Naive B cell (primary cell): ENCODE results near the gene ASPDH. TPM values are rescaled to one million over a fixed set of nuclear protein-coding genes. Genes with fewer than 3 reads are reported as not detected.
"Not testable (repeated sequence)": the region's sequence is repeated elsewhere in the genome, so short reads cannot be mapped to it uniquely, and the experiment has no call there.

Source experiments
- ATAC-seq, 2 donors: fragments of 150-1000 bp; cut with Tn5 transposase; 2 replicates each; pipeline ENCODE4 v1.10.0; 2021; ENCODE audit warnings: low read depth in 2 of 2, mild to moderate bottlenecking in 2 of 2, moderate library complexity in 2 of 2
- DNase-seq: peaks from one replicate; pipeline ENCODE4 v3.0.0; 2022
- H3K27ac Mint-ChIP-seq, 6 donors: one replicate each; pipeline ENCODE4 v1.8.0; 2020 to 2022; ENCODE audit warnings: mild to moderate bottlenecking in 6 of 6, mixed read lengths in 6 of 6, moderate library complexity in 5 of 6, inconsistent platforms in 2 of 6
- H3K27me3 Mint-ChIP-seq, 3 donors: one replicate each; pipeline ENCODE4 v1.8.0; 2021 to 2022; ENCODE audit warnings: mixed read lengths in 3 of 3, mild to moderate bottlenecking in 1 of 3
- H3K36me3 Mint-ChIP-seq, 2 donors: one replicate each; pipeline ENCODE4 v1.8.0; 2020 to 2022; ENCODE audit warnings: mixed read lengths in 2 of 2, inconsistent platforms in 1 of 2, mild to moderate bottlenecking in 1 of 2
- H3K4me1 Mint-ChIP-seq, 3 donors: one replicate each; pipeline ENCODE4 v1.8.0; 2020 to 2022; ENCODE audit warnings: mixed read lengths in 3 of 3, inconsistent platforms in 1 of 3, mild to moderate bottlenecking in 1 of 3, moderate library complexity in 1 of 3
- H3K4me3 Mint-ChIP-seq, 8 donors: one replicate each; pipeline ENCODE4 v1.8.0; 2020 to 2022; ENCODE audit warnings: mild to moderate bottlenecking in 8 of 8, mixed read lengths in 8 of 8, moderate library complexity in 8 of 8, inconsistent platforms in 2 of 8
- H3K9me3 Mint-ChIP-seq, 7 donors: one replicate each; pipeline ENCODE4 v1.8.0; 2020 to 2022; ENCODE audit warnings: mixed read lengths in 7 of 7, mild to moderate bottlenecking in 5 of 7, inconsistent platforms in 2 of 7, moderate library complexity in 1 of 7
- polyA plus RNA-seq, 6 donors: library from polyadenylated mRNA; unstranded; fragments of 300-500 nt; fragmentation: Illumina TruSeq; gene quantifications; one replicate each; pipeline ENCODE4 v1.2.3, GENCODE V29; 2021; ENCODE audit warnings: low read depth in 6 of 6

ASPDH gene
- polyA plus RNA-seq, 6 donors from 2014 or later: not detected

DNA sequence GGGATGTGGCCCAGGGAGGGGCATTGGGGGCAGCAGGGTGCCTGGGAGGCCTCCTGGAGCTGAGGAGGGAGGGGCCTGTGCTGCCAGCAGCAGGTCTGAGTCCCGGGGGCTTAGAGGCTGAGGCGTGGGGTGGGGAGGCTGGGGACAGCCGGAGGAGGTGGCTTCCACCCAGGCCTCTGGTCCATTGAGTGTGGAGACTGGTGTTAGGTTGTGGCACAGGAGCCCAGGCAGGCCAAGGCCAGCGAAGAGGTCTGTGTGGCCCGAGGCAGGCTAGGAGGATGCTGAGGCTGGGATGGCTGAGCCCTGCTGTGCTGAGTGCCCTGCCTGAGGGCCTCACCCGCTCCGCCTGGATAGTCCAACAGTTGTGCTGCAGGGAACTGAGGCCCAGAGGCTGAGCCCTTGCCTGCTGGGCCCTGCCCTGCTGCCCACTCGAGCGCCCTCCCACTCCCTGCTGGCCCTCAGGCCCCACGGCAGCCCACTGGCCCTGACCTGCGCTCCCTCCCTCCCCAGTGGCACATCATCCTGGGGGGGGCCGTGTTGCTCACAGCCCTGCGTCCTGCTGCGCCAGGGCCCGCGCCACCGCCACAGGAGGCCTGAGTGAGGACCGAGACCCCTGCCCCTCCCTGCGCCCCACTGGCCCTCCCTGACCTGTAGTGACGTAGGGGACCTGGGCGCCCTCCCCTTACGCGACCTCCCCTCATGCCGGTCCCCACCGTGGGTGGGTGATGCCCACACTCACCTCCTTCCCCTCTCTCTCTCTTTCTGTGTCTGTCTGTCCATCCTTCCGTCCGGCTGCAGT lies 32.2 kb downstream of the ASPDH start:
- DNase-seq (no peak), ATAC-seq (no peak)
- Mint-ChIP-seq H3K27me3 (no peaks in the 10 kb centered on the region), H3K27ac (peak overlapping the region in 2 of 6 donors; percentile 32 to 58), H3K4me3 (peak overlapping the region in 1 of 8 donors; percentile 25), H3K9me3 (no peaks in the 10 kb centered on the region), H3K36me3 (peaks cover 0 to 21% of the 10 kb centered on the region in 2 donors), H3K4me1 (peaks cover 26 to 33% (median 31%) of the 10 kb centered on the region in 3 donors)

DNA sequence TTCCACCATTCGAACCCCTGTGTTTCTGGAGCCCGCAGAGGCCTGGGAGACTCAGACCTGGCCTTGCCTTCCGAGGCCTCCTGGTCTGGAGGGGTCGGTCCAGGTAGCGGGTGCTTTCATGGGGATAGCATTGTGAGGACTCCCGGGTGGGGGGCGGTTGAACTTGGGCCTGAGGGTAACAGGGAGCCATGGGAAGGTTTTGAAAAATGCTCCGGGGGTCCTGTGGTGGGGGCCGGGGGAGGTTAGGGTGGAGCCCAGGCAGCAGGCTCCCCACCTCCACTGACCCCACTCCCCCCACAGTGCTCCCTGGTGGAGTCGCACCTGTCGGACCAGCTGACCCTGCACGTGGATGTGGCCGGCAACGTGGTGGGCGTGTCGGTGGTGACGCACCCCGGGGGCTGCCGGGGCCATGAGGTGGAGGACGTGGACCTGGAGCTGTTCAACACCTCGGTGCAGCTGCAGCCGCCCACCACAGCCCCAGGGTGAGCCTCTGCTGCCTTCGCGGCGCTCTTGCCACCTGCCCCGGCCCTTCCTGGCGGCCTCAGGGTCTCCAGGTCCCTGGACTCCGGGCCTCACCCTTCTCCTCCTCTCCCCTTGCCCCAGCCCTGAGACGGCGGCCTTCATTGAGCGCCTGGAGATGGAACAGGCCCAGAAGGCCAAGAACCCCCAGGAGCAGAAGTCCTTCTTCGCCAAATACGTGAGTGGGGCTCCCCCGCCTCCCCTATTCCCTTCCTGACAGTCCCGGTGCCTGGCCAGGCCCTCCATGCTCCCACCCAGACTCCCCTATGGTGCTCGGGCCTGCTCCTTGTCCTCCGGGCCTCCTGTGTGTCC lies 33.2 kb downstream of the ASPDH start:
- Mint-ChIP-seq H3K36me3 (peaks cover 0 to 21% of the 10 kb centered on the region in 2 donors), H3K4me3 (no peak overlapping the region), H3K9me3 (peaks cover 0 to 2% (median 0%) of the 10 kb centered on the region in 7 donors), H3K27me3 (no peaks in the 10 kb centered on the region), H3K4me1 (peaks cover 29 to 37% (median 36%) of the 10 kb centered on the region in 3 donors), H3K27ac (peak overlapping the region in 2 of 6 donors; percentile 58 to 67)
- DNase-seq (no peak), ATAC-seq (no peak)

- peak overlapping the region in 1 of 8 donors; percentile 71 for H3K4me3 Mint-ChIP-seq
- peaks cover 29 to 43% (median 37%) of the 10 kb centered on the region in 3 donors for H3K4me1 Mint-ChIP-seq
- no peaks in the 10 kb centered on the region for H3K27me3 Mint-ChIP-seq
- no peak overlapping the region for H3K27ac Mint-ChIP-seq
- DNase-seq: no peak
- peaks cover 0 to 21% of the 10 kb centered on the region in 2 donors for H3K36me3 Mint-ChIP-seq
- peaks cover 0 to 4% (median 0%) of the 10 kb centered on the region in 7 donors for H3K9me3 Mint-ChIP-seq
- ATAC-seq: no peak
These were observed 33.9 kb downstream of the ASPDH start for GRCh38 chr19:50479761-50480251.

GRCh38 chr19:50478901-50479715 lies 34.6 kb downstream of the ASPDH start:
- peaks cover 29 to 46% (median 37%) of the 10 kb centered on the region in 3 donors for H3K4me1 Mint-ChIP-seq
- ATAC-seq (no peak), DNase-seq (no peak)
- H3K27ac Mint-ChIP-seq: peak overlapping the region in 3 of 6 donors; percentile 51 to 66 (median 61)
- no peaks in the 10 kb centered on the region for H3K27me3 Mint-ChIP-seq
- peaks cover 0 to 21% of the 10 kb centered on the region in 2 donors for H3K36me3 Mint-ChIP-seq
- H3K4me3 Mint-ChIP-seq: peak overlapping the region in 6 of 8 donors; percentile 10 to 71 (median 18)
- H3K9me3 Mint-ChIP-seq: peaks cover 0 to 4% (median 0%) of the 10 kb centered on the region in 7 donors

DNA sequence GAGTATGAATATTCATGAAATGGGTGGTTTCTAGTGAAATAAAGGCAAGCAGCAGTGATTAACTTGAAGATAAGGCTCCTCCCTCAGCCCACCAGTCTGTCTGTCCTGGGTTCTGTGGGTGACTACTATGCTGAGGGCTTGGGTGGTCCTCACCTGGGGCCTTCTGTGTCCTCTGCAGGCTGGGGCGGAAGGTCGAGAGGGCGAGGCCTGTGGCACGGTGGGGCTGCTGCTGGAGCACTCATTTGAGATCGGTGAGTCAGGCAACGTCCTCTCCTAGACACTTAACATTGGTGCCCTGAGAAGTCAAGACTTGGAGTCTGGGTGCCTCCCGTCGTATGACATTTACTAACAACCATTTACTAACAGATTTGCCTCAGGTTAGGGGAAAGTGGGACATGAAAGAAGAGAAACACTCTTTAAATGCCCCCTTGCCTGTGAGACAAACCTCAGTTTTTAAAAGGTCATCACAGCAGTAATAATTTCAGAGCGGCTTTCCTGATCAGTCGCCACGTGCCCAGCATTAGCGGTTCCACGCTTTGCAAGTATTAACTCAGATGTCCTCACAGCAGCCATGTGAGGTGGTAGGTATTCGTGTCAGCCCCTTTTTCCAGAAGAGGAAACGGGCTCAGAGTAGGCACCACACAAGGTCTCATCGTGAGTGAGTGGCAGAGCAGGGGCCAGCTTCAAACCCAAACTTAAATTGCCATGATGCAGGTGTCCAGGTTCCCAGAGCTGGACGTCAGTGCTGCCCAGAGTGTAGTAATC lies 35.8 kb downstream of the ASPDH start:
- Mint-ChIP-seq H3K9me3 (peaks cover 0 to 4% (median 0%) of the 10 kb centered on the region in 7 donors), H3K27me3 (no peaks in the 10 kb centered on the region), H3K4me1 (peaks cover 29 to 46% (median 37%) of the 10 kb centered on the region in 3 donors), H3K27ac (peak overlapping the region in 4 of 6 donors; percentile 57 to 93 (median 78)), H3K36me3 (peaks cover 0 to 15% of the 10 kb centered on the region in 2 donors), H3K4me3 (peak overlapping the region; percentile 96 to 99 (median 98))
- ATAC-seq (no peak), DNase-seq (no peak)

DNA sequence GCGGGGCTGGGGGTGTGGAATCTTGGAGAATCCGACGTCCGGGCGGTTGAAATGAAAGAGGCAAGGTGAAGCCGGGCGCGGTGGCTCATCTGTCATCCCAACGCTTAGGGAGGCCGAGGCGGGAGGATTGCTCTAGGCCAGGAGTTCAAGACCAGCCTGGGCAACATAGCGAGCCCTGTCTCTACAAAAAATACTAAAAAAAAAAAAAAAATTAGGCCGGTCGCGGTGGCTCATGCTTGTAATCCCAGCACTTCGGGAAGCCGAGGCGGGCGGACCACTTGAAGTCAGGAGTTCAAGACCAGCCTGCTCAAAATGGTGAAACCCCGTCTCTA lies 36.8 kb downstream of the ASPDH start:
- H3K4me1 Mint-ChIP-seq: peaks cover 29 to 46% (median 34%) of the 10 kb centered on the region in 3 donors
- no peaks in the 10 kb centered on the region for H3K27me3 Mint-ChIP-seq
- no peak for DNase-seq
- no peak for ATAC-seq
- H3K27ac Mint-ChIP-seq: peak overlapping the region; percentile 93 to 99 (median 98)
- peak overlapping the region; percentile 96 to 99 (median 98) for H3K4me3 Mint-ChIP-seq
- peaks cover 0 to 4% (median 0%) of the 10 kb centered on the region in 7 donors for H3K9me3 Mint-ChIP-seq
- peaks cover 0 to 14% of the 10 kb centered on the region in 2 donors for H3K36me3 Mint-ChIP-seq

DNA sequence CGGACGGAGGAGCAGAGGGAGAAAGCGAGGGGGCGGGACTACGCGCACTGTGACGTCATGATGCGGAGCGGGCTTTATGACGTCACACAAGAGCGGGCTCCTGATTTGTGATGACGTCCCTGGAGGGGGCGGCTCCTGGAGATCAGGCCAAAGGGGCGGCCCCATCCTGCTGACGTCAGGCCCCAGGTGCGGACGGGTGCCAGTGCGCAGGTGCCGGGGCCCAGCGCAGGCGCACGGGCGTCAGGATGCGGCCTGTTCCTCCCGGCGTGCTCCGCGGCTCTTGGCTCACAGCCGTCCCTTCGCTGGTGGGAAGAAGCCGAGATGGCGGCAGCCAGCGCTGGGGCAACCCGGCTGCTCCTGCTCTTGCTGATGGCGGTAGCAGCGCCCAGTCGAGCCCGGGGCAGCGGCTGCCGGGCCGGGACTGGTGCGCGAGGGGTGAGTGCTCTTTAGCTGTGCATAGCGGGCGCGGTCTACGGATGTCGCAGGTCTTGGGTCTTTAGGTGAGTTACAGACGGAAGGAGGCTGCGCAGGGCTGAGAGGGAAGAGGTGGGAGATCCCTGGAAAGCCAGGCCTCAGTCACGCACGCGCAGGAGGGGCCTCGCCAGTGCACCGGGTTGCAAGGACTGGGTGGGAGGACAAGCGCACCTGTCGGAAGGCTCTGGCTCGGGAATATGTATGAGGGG lies 37.3 kb downstream of the ASPDH start, which contains the start of the genes EMC10 and GARIN5A:
EMC10 (plus strand) TSS at position 284 of the 683 bp plus-strand sequence; CDS start at position 322, 38 bp downstream.
GARIN5A (minus strand) TSS at position 625 of the 683 bp plus-strand sequence; CDS start at position 165, 460 bp downstream.
- peak within 1 kb of the TSS; percentile 93 to 99 (median 99) for H3K27ac Mint-ChIP-seq
- peaks cover 0 to 14% of the 10 kb centered on the region in 2 donors for H3K36me3 Mint-ChIP-seq
- peak; percentile 97 for DNase-seq
- peaks cover 0 to 4% (median 0%) of the 10 kb centered on the region in 7 donors for H3K9me3 Mint-ChIP-seq
- peak within 1 kb of the TSS; percentile 96 to 99 (median 98) for H3K4me3 Mint-ChIP-seq
- peaks cover 29 to 46% (median 33%) of the 10 kb centered on the region in 3 donors for H3K4me1 Mint-ChIP-seq
- ATAC-seq: peak; percentile 93 to 95
- no peaks in the 10 kb centered on the region for H3K27me3 Mint-ChIP-seq

GRCh38 chr19:50475736-50476223 lies 37.9 kb downstream of the ASPDH start:
- DNase-seq (no peak), ATAC-seq (no peak)
- peak overlapping the region; percentile 96 to 99 (median 98) for H3K4me3 Mint-ChIP-seq
- peaks cover 0 to 9% of the 10 kb centered on the region in 2 donors for H3K36me3 Mint-ChIP-seq
- peaks cover 0 to 4% (median 0%) of the 10 kb centered on the region in 7 donors for H3K9me3 Mint-ChIP-seq
- H3K4me1 Mint-ChIP-seq: peaks cover 27 to 46% (median 28%) of the 10 kb centered on the region in 3 donors
- peak overlapping the region; percentile 93 to 99 (median 99) for H3K27ac Mint-ChIP-seq
- no peaks in the 10 kb centered on the region for H3K27me3 Mint-ChIP-seq

DNA sequence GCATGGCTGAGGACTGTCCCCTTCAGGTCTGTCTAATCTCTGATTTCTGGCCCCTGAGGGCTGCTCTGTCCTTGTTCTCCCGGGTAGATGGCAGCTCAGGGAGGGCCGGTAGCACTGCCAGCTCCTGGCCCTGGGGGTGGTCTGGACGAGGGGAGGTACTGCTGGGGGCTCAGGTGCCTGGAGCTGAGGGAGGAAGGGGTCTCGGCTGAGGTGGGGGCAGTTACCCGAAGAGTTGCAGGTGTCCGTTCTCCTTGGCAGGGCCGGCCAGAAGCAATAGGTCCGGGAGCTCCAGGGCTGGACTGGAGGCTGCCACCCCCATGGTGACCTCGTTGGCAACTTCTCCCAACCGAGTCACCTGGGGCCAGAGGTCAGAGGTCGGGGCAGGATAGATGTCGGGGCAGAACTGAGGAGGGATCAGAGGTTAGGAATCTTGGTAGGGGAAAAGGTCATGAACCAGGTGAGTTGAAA lies 38.6 kb downstream of the ASPDH start:
- no peak for DNase-seq
- Mint-ChIP-seq H3K4me3 (peak overlapping the region in 7 of 8 donors; percentile 50 to 99 (median 85)), H3K4me1 (peaks cover 27 to 46% (median 28%) of the 10 kb centered on the region in 3 donors), H3K27ac (peak overlapping the region; percentile 93 to 99 (median 99)), H3K36me3 (peaks cover 0 to 7% of the 10 kb centered on the region in 2 donors), H3K9me3 (peaks cover 0 to 4% (median 0%) of the 10 kb centered on the region in 7 donors), H3K27me3 (no peaks in the 10 kb centered on the region)
- no peak for ATAC-seq

DNA sequence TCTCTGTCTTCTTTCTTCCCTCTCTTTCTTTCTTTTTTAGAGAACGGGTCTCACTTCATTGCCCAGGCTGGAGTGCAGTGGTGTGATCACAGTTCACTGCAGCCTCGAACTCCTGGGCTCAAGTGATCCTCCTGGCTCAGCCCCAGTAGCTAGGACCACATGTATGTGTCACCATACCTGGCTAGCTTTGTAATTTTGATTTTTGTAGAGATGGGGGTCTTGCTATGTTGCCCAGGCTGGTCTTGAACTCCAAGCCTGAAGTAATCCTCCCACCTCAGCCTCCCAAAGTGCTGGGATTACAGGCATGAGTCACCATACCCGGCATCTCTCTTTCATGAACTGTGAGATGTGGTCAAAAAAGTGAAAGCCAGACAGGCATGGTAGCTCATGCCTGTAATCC lies 40.4 kb downstream of the ASPDH start:
- H3K9me3 Mint-ChIP-seq: not testable (repeated sequence)

GRCh38 chr19:50468818-50469217 lies 44.9 kb downstream of the ASPDH start:
- H3K36me3 Mint-ChIP-seq: no peaks in the 10 kb centered on the region
- peak overlapping the region in 2 of 6 donors; percentile 29 to 55 for H3K27ac Mint-ChIP-seq
- DNase-seq (no peak), ATAC-seq (no peak)
- no peaks in the 10 kb centered on the region for H3K9me3 Mint-ChIP-seq
- H3K4me3 Mint-ChIP-seq: no peak overlapping the region
- no peaks in the 10 kb centered on the region for H3K27me3 Mint-ChIP-seq
- no peaks in the 10 kb centered on the region for H3K4me1 Mint-ChIP-seq

More for the DNA sequence above, 40.4 kb downstream of the ASPDH start:
- not testable (repeated sequence) for ATAC-seq, H3K27me3 Mint-ChIP-seq, H3K4me3 Mint-ChIP-seq, H3K36me3 Mint-ChIP-seq, DNase-seq
- Mint-ChIP-seq H3K4me1 (peaks cover 21 to 38% (median 23%) of the 10 kb centered on the region in 3 donors), H3K27ac (peak overlapping the region in 2 of 6 donors; percentile 86 to 89)
